Mesendoderm (in vitro differentiated cells): ENCODE measurements around the gene LZTS3.

Source experiments
- DNase-seq: peaks from one replicate; pipeline ENCODE4 v3.0.0; 2013
- H2AK5ac ChIP-seq: 2 replicates; pipeline ENCODE4 v1.6.1; 2013; ENCODE audit warnings: low read length, inconsistent platforms
- H2BK120ac ChIP-seq: 2 replicates; pipeline ENCODE4 v1.6.1; 2013; ENCODE audit warnings: low read depth, mild to moderate bottlenecking, low read length, moderate library complexity, mixed read lengths
- H2BK15ac ChIP-seq: replicated peaks from 2 replicates; pipeline ENCODE4 v1.6.1; 2013; ENCODE audit warnings: low read depth, mild to moderate bottlenecking, moderate library complexity
- H2BK5ac ChIP-seq: 2 replicates; pipeline ENCODE4 v1.6.1; 2013; ENCODE audit warnings: low read length, inconsistent platforms
- H3K18ac ChIP-seq: 2 replicates; pipeline ENCODE4 v1.6.1; 2013; ENCODE audit warnings: mild to moderate bottlenecking, low read length, mixed read lengths
- H3K23ac ChIP-seq: one replicate; pipeline ENCODE4 v1.6.1; 2013; ENCODE audit warnings: low read length
- H3K27ac ChIP-seq: 2 replicates; pipeline ENCODE4 v1.5.1; 2013; ENCODE audit warnings: low read depth, mild to moderate bottlenecking, inconsistent platforms, low read length, moderate library complexity
- H3K27me3 ChIP-seq: 2 replicates; pipeline ENCODE4 v1.6.1; 2013; ENCODE audit warnings: low read length, control low read depth, mild to moderate bottlenecking, inconsistent platforms; ENCODE audit not compliant: insufficient read depth, poor library complexity
- H3K36me3 ChIP-seq: 2 replicates; pipeline ENCODE4 v1.6.1; 2013; ENCODE audit warnings: low read length, inconsistent platforms; ENCODE audit not compliant: control insufficient read depth, insufficient read depth
- H3K4ac ChIP-seq: one replicate; pipeline ENCODE4 v1.6.1; 2013; ENCODE audit warnings: low read depth, mild to moderate bottlenecking, low read length, moderate library complexity
- H3K4me1 ChIP-seq: 2 replicates; pipeline ENCODE4 v1.6.1; 2013; ENCODE audit warnings: low read depth, low read length, inconsistent platforms; ENCODE audit not compliant: control insufficient read depth
- H3K4me2 ChIP-seq: 2 replicates; pipeline ENCODE4 v1.6.1; 2013; ENCODE audit warnings: low read length
- H3K4me3 ChIP-seq: 2 replicates; pipeline ENCODE4 v1.5.1; 2013; ENCODE audit warnings: mild to moderate bottlenecking, low read length
- H3K56ac ChIP-seq: one replicate; pipeline ENCODE4 v1.6.1; 2013; ENCODE audit warnings: low read length
- H3K79me1 ChIP-seq: 2 replicates; pipeline ENCODE4 v1.6.1; 2013; ENCODE audit warnings: low read length, inconsistent platforms
- H3K79me2 ChIP-seq: 2 replicates; pipeline ENCODE4 v1.6.1; 2013; ENCODE audit warnings: mild to moderate bottlenecking, low read length; ENCODE audit not compliant: control insufficient read depth, insufficient read depth
- H3K9ac ChIP-seq: 2 replicates; pipeline ENCODE4 v1.6.1; 2013; ENCODE audit warnings: low read length, inconsistent platforms
- H4K5ac ChIP-seq: one replicate; pipeline ENCODE4 v1.6.1; 2013; ENCODE audit warnings: low read length
- H4K8ac ChIP-seq: one replicate; pipeline ENCODE4 v1.6.1; 2013; ENCODE audit warnings: low read depth, mild to moderate bottlenecking, control low read depth, low read length, moderate library complexity
- WGBS: extraction: QIAGEN DNeasy Blood & Tissue Kit; methylation state at CpG from one replicate; pipeline ENCODE4 v1.1.7; 2013; ENCODE audit warnings: low lambda C conversion rate, missing lambda C conversion rate; ENCODE audit not compliant: insufficient coverage; ENCODE audit errors: extremely low coverage; 5-methylcytosine and 5-hydroxymethylcytosine counted together

LZTS3 gene

DNA sequence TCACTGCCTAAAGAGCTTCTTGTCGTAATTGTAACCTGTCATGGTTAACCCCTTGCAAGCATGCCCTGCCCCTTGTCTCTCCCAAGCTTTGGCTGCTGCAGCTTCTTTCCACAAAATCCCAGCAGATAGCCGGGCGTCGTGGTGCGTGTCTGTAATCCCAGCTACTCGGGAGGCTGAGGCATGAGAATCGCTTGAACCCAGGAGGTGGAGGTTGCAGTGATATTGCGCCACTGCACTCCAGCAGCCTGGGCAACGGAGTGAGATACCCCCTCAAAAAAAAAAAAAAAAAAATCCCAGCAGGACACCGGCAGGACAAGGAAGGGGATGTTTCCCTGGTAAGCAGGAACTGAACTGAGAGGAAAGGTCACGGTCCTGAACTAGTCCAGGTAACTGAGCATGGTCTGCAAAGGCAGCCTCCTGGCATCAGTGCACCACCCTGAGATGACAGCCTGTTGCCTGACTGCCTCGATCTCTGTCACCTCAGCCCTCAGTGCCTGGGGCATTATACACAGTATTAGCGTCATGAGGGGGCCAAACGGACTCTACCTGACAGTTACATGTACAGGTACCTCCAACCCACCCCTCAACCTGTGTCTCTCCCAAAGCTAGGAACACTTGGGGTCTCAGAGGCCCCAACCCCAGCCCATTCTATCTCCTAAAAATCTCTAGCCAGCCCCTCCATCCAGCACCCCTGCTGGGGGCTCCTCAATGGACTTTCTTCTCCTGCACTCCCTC is 1.8 kb downstream of the LZTS3 start:
- H4K5ac ChIP-seq = no peak overlapping the region
- H3K56ac ChIP-seq = no peak overlapping the region
- no peak overlapping the region for H3K9ac ChIP-seq
- peaks cover 4% of the 10 kb centered on the region for H3K4me1 ChIP-seq
- H3K23ac ChIP-seq = no peak overlapping the region
- no peaks in the 10 kb centered on the region for H3K79me2 ChIP-seq
- H3K4ac ChIP-seq = no peak overlapping the region
- H3K79me1 ChIP-seq = no peaks in the 10 kb centered on the region
- no peak for DNase-seq
- no peak overlapping the region for H3K18ac ChIP-seq
- no peak overlapping the region for H2BK15ac ChIP-seq
- H3K27ac ChIP-seq = no peak overlapping the region
- H2BK120ac ChIP-seq = no peak overlapping the region
- H3K4me2 ChIP-seq = no peak overlapping the region
- WGBS = no CpG with 5 or more reads among the region's 14 CpGs
- H2AK5ac ChIP-seq = no peak overlapping the region
- no peaks in the 10 kb centered on the region for H3K36me3 ChIP-seq
- no peak overlapping the region for H3K4me3 ChIP-seq
- H3K27me3 ChIP-seq = no peaks in the 10 kb centered on the region
- H2BK5ac ChIP-seq = no peak overlapping the region
- no peak overlapping the region for H4K8ac ChIP-seq

GRCh38 chr20:3168829-3169590 is 4.3 kb downstream of the LZTS3 start:
- no peaks in the 10 kb centered on the region for H3K36me3 ChIP-seq
- no peak overlapping the region for H3K23ac ChIP-seq
- no peaks in the 10 kb centered on the region for H3K79me1 ChIP-seq
- H3K18ac ChIP-seq = no peak overlapping the region
- H2BK5ac ChIP-seq = no peak overlapping the region
- no peak overlapping the region for H4K5ac ChIP-seq
- peak overlapping the region; percentile 5 for H2AK5ac ChIP-seq
- DNase-seq = no peak
- peak overlapping the region; percentile 82 for H3K56ac ChIP-seq
- no peaks in the 10 kb centered on the region for H3K79me2 ChIP-seq
- WGBS = no CpG with 5 or more reads among the region's 7 CpGs
- H4K8ac ChIP-seq = no peak overlapping the region
- peaks cover 4% of the 10 kb centered on the region for H3K4me1 ChIP-seq
- no peak overlapping the region for H3K4ac ChIP-seq
- no peak overlapping the region for H3K4me3 ChIP-seq
- H3K9ac ChIP-seq = peak overlapping the region; percentile 71
- H2BK120ac ChIP-seq = no peak overlapping the region
- no peaks in the 10 kb centered on the region for H3K27me3 ChIP-seq
- H3K4me2 ChIP-seq = no peak overlapping the region
- no peak overlapping the region for H3K27ac ChIP-seq
- H2BK15ac ChIP-seq = no peak overlapping the region

DNA sequence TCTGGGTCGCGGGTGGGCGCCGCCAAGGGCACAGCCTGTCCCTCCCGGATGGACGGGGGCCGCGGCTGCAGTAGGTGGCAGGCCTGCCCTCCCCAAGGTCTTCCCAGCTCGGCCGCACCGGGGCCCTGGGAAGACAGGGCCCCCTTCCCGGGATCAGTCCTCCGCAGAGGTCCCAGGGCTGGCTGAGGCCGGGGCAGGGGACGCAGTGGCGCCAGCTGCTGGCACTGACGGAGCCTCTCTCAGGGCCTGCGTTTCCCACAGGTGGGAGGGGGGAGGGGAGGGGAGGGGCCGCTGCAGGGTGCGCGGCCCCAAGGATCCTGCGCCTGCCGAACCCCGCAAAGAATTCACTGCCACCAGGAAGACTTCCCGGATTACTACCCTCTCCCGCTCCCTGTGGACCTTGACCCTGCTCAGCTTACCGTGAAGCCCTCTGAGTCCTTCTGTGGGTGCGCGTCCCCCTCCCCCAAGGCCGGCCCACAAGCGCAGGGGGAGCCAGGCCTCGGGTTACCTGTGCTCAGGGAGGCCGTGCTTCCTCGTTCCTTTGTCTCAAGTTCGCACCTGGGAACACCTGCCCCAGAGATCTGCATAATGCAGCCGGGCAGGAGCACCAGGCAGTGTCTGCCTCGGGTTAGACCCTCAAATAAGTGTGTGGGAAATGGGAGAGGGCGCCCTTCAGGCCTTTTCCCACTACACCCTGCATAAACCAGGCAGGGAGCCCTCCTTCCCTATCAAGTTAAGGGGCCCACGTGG is 5.1 kb downstream of the LZTS3 start:
- Histone ChIP-seq H3K9ac (peak overlapping the region; percentile 71), H3K56ac (peak overlapping the region; percentile 85), H3K18ac (peak overlapping the region; percentile 6), H2BK120ac (no peak overlapping the region), H2AK5ac (no peak overlapping the region), H3K79me1 (no peaks in the 10 kb centered on the region), H3K4ac (no peak overlapping the region), H3K36me3 (no peaks in the 10 kb centered on the region), H4K5ac (no peak overlapping the region), H2BK15ac (no peak overlapping the region), H3K79me2 (no peaks in the 10 kb centered on the region), H3K27me3 (no peaks in the 10 kb centered on the region), H3K4me3 (peak overlapping the region; percentile 36), H3K4me2 (peak overlapping the region; percentile 89), H4K8ac (no peak overlapping the region), H3K27ac (no peak overlapping the region), H3K23ac (peak overlapping the region; percentile 50), H3K4me1 (peaks cover 4% of the 10 kb centered on the region), H2BK5ac (no peak overlapping the region)
- no CpG with 5 or more reads among the region's 39 CpGs for WGBS
- peak; percentile 65 for DNase-seq

DNA sequence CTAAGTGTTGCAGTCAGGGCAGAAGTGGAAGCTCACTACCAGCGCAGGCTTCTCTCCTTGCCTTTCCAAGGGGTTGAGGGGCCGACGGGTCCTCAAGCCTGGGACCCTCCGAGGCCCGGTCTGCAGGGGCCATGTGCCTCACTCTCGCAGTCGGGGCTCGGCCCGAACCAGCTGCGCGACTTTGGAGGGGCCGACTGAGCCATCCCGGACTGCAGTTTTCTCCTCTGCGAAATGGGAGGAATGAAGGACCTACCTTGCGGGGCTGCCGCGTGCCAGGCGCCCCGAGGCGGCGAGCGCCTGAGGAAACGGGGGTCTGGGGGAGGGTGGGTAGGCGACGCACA is 5.6 kb downstream of the LZTS3 start:
- H3K4me1 ChIP-seq = peaks cover 4% of the 10 kb centered on the region
- peak overlapping the region; percentile 85 for H3K56ac ChIP-seq
- no peak overlapping the region for H2BK5ac ChIP-seq
- H3K27ac ChIP-seq = no peak overlapping the region
- peak overlapping the region; percentile 63 for H3K9ac ChIP-seq
- no peak overlapping the region for H3K4me3 ChIP-seq
- no peak overlapping the region for H4K8ac ChIP-seq
- H3K79me1 ChIP-seq = no peaks in the 10 kb centered on the region
- H3K36me3 ChIP-seq = no peaks in the 10 kb centered on the region
- no peak overlapping the region for H2BK120ac ChIP-seq
- no peak overlapping the region for H2BK15ac ChIP-seq
- WGBS = no CpG with 5 or more reads among the region's 25 CpGs
- no peaks in the 10 kb centered on the region for H3K79me2 ChIP-seq
- H4K5ac ChIP-seq = no peak overlapping the region
- H3K27me3 ChIP-seq = no peaks in the 10 kb centered on the region
- H2AK5ac ChIP-seq = no peak overlapping the region
- peak overlapping the region; percentile 50 for H3K23ac ChIP-seq
- DNase-seq = no peak
- peak overlapping the region; percentile 54 for H3K4me2 ChIP-seq
- H3K4ac ChIP-seq = no peak overlapping the region
- H3K18ac ChIP-seq = peak overlapping the region; percentile 6

- H3K79me2 ChIP-seq = no peaks in the 10 kb centered on the region
- H3K27ac ChIP-seq = no peak overlapping the region
- H2BK15ac ChIP-seq = no peak overlapping the region
- DNase-seq = no peak
- no peak overlapping the region for H2AK5ac ChIP-seq
- no peak overlapping the region for H3K9ac ChIP-seq
- no peak overlapping the region for H3K4me2 ChIP-seq
- no peaks in the 10 kb centered on the region for H3K36me3 ChIP-seq
- no peaks in the 10 kb centered on the region for H3K27me3 ChIP-seq
- H3K23ac ChIP-seq = no peak overlapping the region
- H3K4ac ChIP-seq = no peak overlapping the region
- peaks cover 3% of the 10 kb centered on the region for H3K4me1 ChIP-seq
- H2BK5ac ChIP-seq = no peak overlapping the region
- H3K18ac ChIP-seq = no peak overlapping the region
- no peak overlapping the region for H3K56ac ChIP-seq
- WGBS = no CpG with 5 or more reads among the region's 16 CpGs
- no peak overlapping the region for H3K4me3 ChIP-seq
- no peak overlapping the region for H2BK120ac ChIP-seq
- H4K5ac ChIP-seq = no peak overlapping the region
- no peak overlapping the region for H4K8ac ChIP-seq
- H3K79me1 ChIP-seq = no peaks in the 10 kb centered on the region
Observed at GRCh38 chr20:3166913-3167342, 6.4 kb downstream of the LZTS3 start.
